WTC11 (cell line): Measurements from ENCODE around the gene KCNJ15. TPM values are rescaled to one million over a fixed set of nuclear protein-coding genes. Genes with fewer than 3 reads are reported as not detected.

Experiments
- ATAC-seq: fragments of 200-7000 bp; cut with Tn5 transposase; 2 replicates; pipeline ENCODE4 v1.10.0; 2021; ENCODE audit warnings: mild to moderate bottlenecking, moderate library complexity
- CTCF ChIA-PET: fragments of 300-600 bp; sonication (Branson Sonifier 250); formaldehyde crosslinking; loops from one replicate; lab custom pipeline; 2021; ENCODE audit warnings: antibody characterized with exemption; lab: Charles Lee
- POLR2A ChIA-PET: fragments of 350-600 bp; sonication (Branson Sonifier 250); formaldehyde crosslinking; loops from one replicate; lab custom pipeline; 2021; ENCODE audit warnings: antibody characterized with exemption; lab: Charles Lee
- DNase-seq: peaks from one replicate; pipeline ENCODE4 v3.0.0; 2021; ENCODE audit warnings: low spot score
- H3K27ac Mint-ChIP-seq: 2 replicates; pipeline ENCODE4 v1.8.0; 2021; ENCODE audit warnings: mixed read lengths
- H3K27me3 Mint-ChIP-seq: 2 replicates; pipeline ENCODE4 v1.8.0; 2021; ENCODE audit warnings: low read depth, mild to moderate bottlenecking, moderate library complexity, mixed read lengths
- H3K36me3 Mint-ChIP-seq: 2 replicates; pipeline ENCODE4 v1.8.0; 2021; ENCODE audit warnings: mixed read lengths
- H3K4me1 Mint-ChIP-seq: 2 replicates; pipeline ENCODE4 v1.8.0; 2022; ENCODE audit warnings: mixed read lengths
- H3K4me3 Mint-ChIP-seq: 2 replicates; pipeline ENCODE4 v1.8.0; 2021; ENCODE audit warnings: mild to moderate bottlenecking, moderate library complexity, mixed read lengths
- H3K9me3 Mint-ChIP-seq: 2 replicates; pipeline ENCODE4 v1.8.0; 2021; ENCODE audit warnings: mixed read lengths
- AFF4 ChIP-seq: sonication (generic); formaldehyde crosslinking; IDR thresholded peaks from 2 replicates; pipeline ENCODE4 v1.8.1; 2023; ENCODE audit warnings: mild to moderate bottlenecking, missing genetic modification reagents, borderline replicate concordance
- ARID4B ChIP-seq: sonication (generic); formaldehyde crosslinking; IDR thresholded peaks from 2 replicates; pipeline ENCODE4 v1.8.0; 2023; ENCODE audit warnings: missing genetic modification reagents, mild to moderate bottlenecking, borderline replicate concordance
- ATF6 ChIP-seq: sonication (generic); formaldehyde crosslinking; IDR thresholded peaks from 2 replicates; pipeline ENCODE4 v1.8.1; 2023; ENCODE audit warnings: mild to moderate bottlenecking, missing genetic modification reagents
- CREB1 ChIP-seq: sonication (generic); formaldehyde crosslinking; IDR thresholded peaks from 2 replicates; pipeline ENCODE4 v1.8.0; 2023; ENCODE audit warnings: mild to moderate bottlenecking, missing genetic modification reagents
- CTCF ChIP-seq: fragments of 200-600 bp; IDR thresholded peaks from 2 replicates; pipeline ENCODE4 v1.8.0; 2022; ENCODE audit warnings: antibody characterized with exemption
- FOXJ3 ChIP-seq: sonication (generic); formaldehyde crosslinking; IDR thresholded peaks from 2 replicates; pipeline ENCODE4 v1.9.0; 2021; ENCODE audit warnings: missing genetic modification reagents, mild to moderate bottlenecking, borderline replicate concordance
- FOXP4 ChIP-seq: sonication (generic); formaldehyde crosslinking; IDR thresholded peaks from 2 replicates; pipeline ENCODE4 v1.8.0; 2022; ENCODE audit warnings: mild to moderate bottlenecking, missing genetic modification reagents
- GTF2I ChIP-seq: fragments of 250-450 bp; sonication (Bioruptor Pico); conservative IDR thresholded peaks from 2 replicates; pipeline ENCODE4 v1.4.0; 2021; ENCODE audit warnings: mild to moderate bottlenecking
- NFYB ChIP-seq: sonication (generic); formaldehyde crosslinking; conservative IDR thresholded peaks from 2 replicates; pipeline ENCODE4 v1.8.0; 2022; ENCODE audit warnings: low read depth, missing genetic modification reagents
- NR1H2 ChIP-seq: sonication (generic); formaldehyde crosslinking; IDR thresholded peaks from 2 replicates; pipeline ENCODE4 v1.9.0; 2021; ENCODE audit warnings: mild to moderate bottlenecking, moderate library complexity, missing genetic modification reagents
- OVOL2 ChIP-seq: fragments of 250-450 bp; sonication (Bioruptor Pico); IDR thresholded peaks from 2 replicates; pipeline ENCODE4 v1.9.0; 2021; ENCODE audit warnings: mild to moderate bottlenecking, borderline replicate concordance
- SP1 ChIP-seq: sonication (generic); formaldehyde crosslinking; conservative IDR thresholded peaks from 2 replicates; pipeline ENCODE4 v1.8.1; 2022; ENCODE audit warnings: missing genetic modification reagents
- TCF7 ChIP-seq: sonication (generic); formaldehyde crosslinking; IDR thresholded peaks from 2 replicates; pipeline ENCODE4 v1.8.0; 2022; ENCODE audit warnings: mild to moderate bottlenecking, low read depth, missing genetic modification reagents, moderate library complexity
- ZNF219 ChIP-seq: sonication (generic); formaldehyde crosslinking; IDR thresholded peaks from 2 replicates; pipeline ENCODE4 v1.8.0; 2023; ENCODE audit warnings: missing genetic modification reagents, mild to moderate bottlenecking, borderline replicate concordance
- ZNF263 ChIP-seq: sonication (generic); formaldehyde crosslinking; IDR thresholded peaks from 2 replicates; pipeline ENCODE4 v1.8.1; 2022; ENCODE audit warnings: low read depth, mild to moderate bottlenecking, moderate library complexity, missing genetic modification reagents
- ZNF281 ChIP-seq: sonication (generic); formaldehyde crosslinking; IDR thresholded peaks from 2 replicates; pipeline ENCODE4 v1.8.0; 2023; ENCODE audit warnings: mild to moderate bottlenecking, missing genetic modification reagents
- total RNA-seq: library from RNA; stranded (reverse); gene quantifications from 3 replicates; pipeline ENCODE4 v1.2.3, GENCODE V29; 2021

Gene KCNJ15
- total RNA-seq, 1 experiment from 2014 or later = 0.57 TPM

- H3K27me3 Mint-ChIP-seq = no peaks in the 10 kb centered on the region
- H3K36me3 Mint-ChIP-seq = no peaks in the 10 kb centered on the region
- peaks cover 13% of the 10 kb centered on the region for H3K4me1 Mint-ChIP-seq
- ATAC-seq (no peak), DNase-seq (no peak)
- CTCF ChIA-PET = no interaction called here
- H3K27ac Mint-ChIP-seq = no peak overlapping the region
- POLR2A ChIA-PET = interaction anchor here (0.6 kb wide), 1 partner anchor 11 kb away, joined by 3 read pairs; no protein-coding TSS in a partner anchor
- peaks cover 9% of the 10 kb centered on the region for H3K9me3 Mint-ChIP-seq
- H3K4me3 Mint-ChIP-seq = no peak overlapping the region
- TF ChIP-seq SP1 (CRISPR knock-in tag) (no peak), ARID4B (CRISPR knock-in tag) (no peak), TCF7 (CRISPR knock-in tag) (no peak), ATF6 (no peak), FOXJ3 (CRISPR knock-in tag) (no peak), ZNF263 (CRISPR knock-in tag) (no peak), ZNF281 (CRISPR knock-in tag) (no peak), AFF4 (CRISPR knock-in tag) (no peak), NR1H2 (CRISPR knock-in tag) (no peak), CREB1 (no peak), OVOL2 (CRISPR knock-in tag) (no peak), ZNF219 (no peak), GTF2I (no peak), NFYB (no peak), FOXP4 (CRISPR knock-in tag) (no peak), CTCF (no peak)
Observed at GRCh38 chr21:38286739-38287471, 30.1 kb downstream of the KCNJ15 start.
